ENCODE data around the gene ERI3.

ERI3 gene

GRCh38 chr1:44249543-44249942 is 105.5 kb downstream of the ERI3 start:
- Histone ChIP-seq H3K27me3 (replicated peaks; ENCODE audit: control insufficient read depth, insufficient read depth, low read length) (no peaks in the 10 kb centered on the region), H3K36me3 (ENCODE audit: control insufficient read depth, insufficient read depth, low read length) (no peaks in the 10 kb centered on the region; the same call in 1 of the 2 replicates), H3K4me3 (replicated peaks; ENCODE audit: low read depth, low read length) (no peak overlapping the region)
- TF ChIP-seq, protein P1, sequence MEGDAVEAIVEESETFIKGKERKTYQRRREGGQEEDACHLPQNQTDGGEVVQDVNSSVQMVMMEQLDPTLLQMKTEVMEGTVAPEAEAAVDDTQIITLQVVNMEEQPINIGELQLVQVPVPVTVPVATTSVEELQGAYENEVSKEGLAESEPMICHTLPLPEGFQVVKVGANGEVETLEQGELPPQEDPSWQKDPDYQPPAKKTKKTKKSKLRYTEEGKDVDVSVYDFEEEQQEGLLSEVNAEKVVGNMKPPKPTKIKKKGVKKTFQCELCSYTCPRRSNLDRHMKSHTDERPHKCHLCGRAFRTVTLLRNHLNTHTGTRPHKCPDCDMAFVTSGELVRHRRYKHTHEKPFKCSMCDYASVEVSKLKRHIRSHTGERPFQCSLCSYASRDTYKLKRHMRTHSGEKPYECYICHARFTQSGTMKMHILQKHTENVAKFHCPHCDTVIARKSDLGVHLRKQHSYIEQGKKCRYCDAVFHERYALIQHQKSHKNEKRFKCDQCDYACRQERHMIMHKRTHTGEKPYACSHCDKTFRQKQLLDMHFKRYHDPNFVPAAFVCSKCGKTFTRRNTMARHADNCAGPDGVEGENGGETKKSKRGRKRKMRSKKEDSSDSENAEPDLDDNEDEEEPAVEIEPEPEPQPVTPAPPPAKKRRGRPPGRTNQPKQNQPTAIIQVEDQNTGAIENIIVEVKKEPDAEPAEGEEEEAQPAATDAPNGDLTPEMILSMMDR (IDR thresholded peaks at IDR 0.05; ENCODE audit: insufficient read depth, low read length, poor library complexity, severe bottlenecking), result no peak
- DNase-seq (ENCODE audit: extremely low read depth, insufficient read length), result no peak

DNA sequence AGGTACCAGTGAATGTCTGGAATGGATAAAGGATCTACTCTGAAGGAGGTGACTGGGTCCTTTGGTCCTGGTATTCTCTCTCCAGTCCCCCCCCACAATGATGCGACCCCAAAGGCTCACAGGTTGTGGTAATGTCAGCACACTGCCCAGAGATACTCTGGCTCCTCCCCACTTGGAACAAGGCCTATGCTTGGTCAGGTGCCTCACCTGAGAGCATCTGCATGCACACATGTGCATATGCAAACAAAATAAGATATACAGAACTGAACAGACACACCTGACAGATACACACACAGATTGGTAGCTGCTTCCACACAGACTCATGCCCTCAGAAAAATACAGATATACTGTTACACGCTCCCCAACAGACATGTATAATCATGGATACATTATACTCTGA is 108.3 kb downstream of the ERI3 start:
- TF ChIP-seq, protein P1 (IDR thresholded peaks at IDR 0.05; ENCODE audit: insufficient read depth, low read length, poor library complexity, severe bottlenecking), result no peak
- H3K4me3 ChIP-seq (replicated peaks; ENCODE audit: low read depth, low read length), result no peak overlapping the region
- H3K27me3 ChIP-seq (replicated peaks; ENCODE audit: control insufficient read depth, insufficient read depth, low read length), result no peaks in the 10 kb centered on the region
- DNase-seq (ENCODE audit: extremely low read depth, insufficient read length), result no peak
- peaks cover 1% of the 10 kb centered on the region for H3K36me3 ChIP-seq (ENCODE audit: control insufficient read depth, insufficient read depth, low read length)

DNA sequence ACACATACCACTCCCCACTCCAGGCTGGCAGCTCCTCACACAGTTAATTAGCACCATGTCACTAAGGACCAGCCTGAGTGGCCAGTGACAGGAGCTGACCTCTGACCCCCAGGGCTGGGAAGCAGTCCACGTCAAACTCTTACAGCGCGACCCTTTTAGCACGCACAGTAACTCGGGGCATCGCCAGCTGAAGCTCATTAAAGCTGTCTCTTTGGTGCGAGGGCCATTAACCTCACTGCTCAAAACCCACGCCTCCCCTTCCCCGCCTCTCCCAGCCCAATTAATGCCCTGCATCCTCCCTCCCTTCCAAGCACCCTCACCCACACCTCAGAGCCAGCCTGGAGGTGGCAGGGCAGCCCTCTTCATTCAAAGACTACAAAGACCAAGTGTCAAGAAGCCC is 110.1 kb downstream of the ERI3 start:
- Histone ChIP-seq H3K4me3 (replicated peaks; ENCODE audit: low read depth, low read length) (no peak overlapping the region), H3K36me3 (ENCODE audit: control insufficient read depth, insufficient read depth, low read length) (peaks cover 1% of the 10 kb centered on the region), H3K27me3 (replicated peaks; ENCODE audit: control insufficient read depth, insufficient read depth, low read length) (no peaks in the 10 kb centered on the region)
- TF ChIP-seq, protein P1 (IDR thresholded peaks at IDR 0.05; ENCODE audit: insufficient read depth, low read length, poor library complexity, severe bottlenecking), result no peak
- DNase-seq (ENCODE audit: extremely low read depth, insufficient read length), result no peak

- Histone ChIP-seq H3K4me3 (replicated peaks; ENCODE audit: low read depth, low read length) (no peak overlapping the region), H3K36me3 (ENCODE audit: control insufficient read depth, insufficient read depth, low read length) (peaks cover 1% of the 10 kb centered on the region), H3K27me3 (replicated peaks; ENCODE audit: control insufficient read depth, insufficient read depth, low read length) (no peaks in the 10 kb centered on the region)
- TF ChIP-seq, protein P1 (IDR thresholded peaks at IDR 0.05; ENCODE audit: insufficient read depth, low read length, poor library complexity, severe bottlenecking), result no peak
- DNase-seq (ENCODE audit: extremely low read depth, insufficient read length), result no peak
Measured at GRCh38 chr1:44243782-44244495, 111.1 kb downstream of the ERI3 start.

- Histone ChIP-seq H3K36me3 (ENCODE audit: control insufficient read depth, insufficient read depth, low read length) (peaks cover 1% of the 10 kb centered on the region), H3K4me3 (replicated peaks; ENCODE audit: low read depth, low read length) (no peak overlapping the region), H3K27me3 (replicated peaks; ENCODE audit: control insufficient read depth, insufficient read depth, low read length) (no peaks in the 10 kb centered on the region)
- TF ChIP-seq, protein P1 (IDR thresholded peaks at IDR 0.05; ENCODE audit: insufficient read depth, low read length, poor library complexity, severe bottlenecking), result no peak
- no peak for DNase-seq (ENCODE audit: extremely low read depth, insufficient read length)
Measured at GRCh38 chr1:44242746-44243145, 112.3 kb downstream of the ERI3 start.

Measured in GM06990 (cell line).